HT1080 (cell line): ENCODE results near the gene MAPK8. TPM values are rescaled to one million over a fixed set of nuclear protein-coding genes. Genes with fewer than 3 reads are reported as not detected.
"Not testable (repeated sequence)": the region's sequence is repeated elsewhere in the genome, so short reads cannot be mapped to it uniquely, and the experiment has no call there.

Experiments
- DNase-seq: peaks from one replicate; pipeline ENCODE4 v3.0.0-alpha.2; 2015; ENCODE audit warnings: low read depth
- total RNA-seq: library from RNA; depleted of rRNA; stranded (reverse); fragments of >200 nt; shearing (Covaris generic); gene quantifications from 2 replicates; pipeline ENCODE4 v1.2.3, GENCODE V29; 2014

The MAPK8 gene
- total RNA-seq, 1 experiment from 2014 or later = 69.9 TPM

- peak; percentile 12 for DNase-seq
These were observed 108.3 kb downstream of the MAPK8 start for GRCh38 chr10:48414778-48415177.

- DNase-seq = no peak
These were observed 110.2 kb downstream of the MAPK8 start for GRCh38 chr10:48416584-48417232.

GRCh38 chr10:48417374-48417773 is 110.9 kb downstream of the MAPK8 start:
- no peak for DNase-seq

GRCh38 chr10:48418189-48418788 is 111.8 kb downstream of the MAPK8 start:
- DNase-seq = no peak

GRCh38 chr10:48419714-48420113 is 113.2 kb downstream of the MAPK8 start:
- no peak for DNase-seq

GRCh38 chr10:48421862-48422261 is 115.4 kb downstream of the MAPK8 start:
- not testable (repeated sequence) for DNase-seq

GRCh38 chr10:48423884-48424283 is 117.4 kb downstream of the MAPK8 start:
- DNase-seq = no peak

GRCh38 chr10:48428896-48429295 is 122.4 kb downstream of the MAPK8 start:
- DNase-seq = no peak

GRCh38 chr10:48429309-48429708 is 122.8 kb downstream of the MAPK8 start:
- DNase-seq = no peak

- DNase-seq = no peak
These were observed 124.0 kb downstream of the MAPK8 start for GRCh38 chr10:48430402-48430993.

- DNase-seq = no peak
These were observed 125.4 kb downstream of the MAPK8 start for GRCh38 chr10:48431871-48432270.

- DNase-seq = no peak
These were observed 131.1 kb downstream of the MAPK8 start for GRCh38 chr10:48437546-48437945.

- DNase-seq = peak; percentile 27
These were observed 132.6 kb downstream of the MAPK8 start for GRCh38 chr10:48439031-48439430.

- DNase-seq = no peak
These were observed 133.1 kb downstream of the MAPK8 start for GRCh38 chr10:48439581-48440041.

- DNase-seq = no peak
These were observed 134.3 kb downstream of the MAPK8 start for GRCh38 chr10:48440771-48441170.

- no peak for DNase-seq
These were observed 135.8 kb downstream of the MAPK8 start for GRCh38 chr10:48442090-48442808.

- no peak for DNase-seq
These were observed 136.3 kb downstream of the MAPK8 start for GRCh38 chr10:48442809-48443177.

GRCh38 chr10:48444266-48444665 is 137.8 kb downstream of the MAPK8 start:
- peak; percentile 21 for DNase-seq

- no peak for DNase-seq
These were observed 138.7 kb downstream of the MAPK8 start for GRCh38 chr10:48444861-48445841.

GRCh38 chr10:48445932-48446331 is 139.5 kb downstream of the MAPK8 start:
- no peak for DNase-seq

- DNase-seq = no peak
These were observed 140.3 kb downstream of the MAPK8 start for GRCh38 chr10:48446785-48447184.
